Tibial nerve (tissue), 4 donors: ENCODE data around the gene STMND1. TPM values are rescaled to one million over a fixed set of nuclear protein-coding genes. Genes with fewer than 3 reads are reported as not detected.

Experiments used
- DNase-seq, 2 donors: peaks; one replicate each; pipeline ENCODE4 v3.0.0-alpha.2; 2019; ENCODE audit warnings: low spot score in 2 of 2
- H3K27ac ChIP-seq, 4 donors: fragments of 200-600 bp; sonication (generic) in 3 of 4; one replicate each; pipeline ENCODE4 v1.5.1; 2017 to 2019; ENCODE audit warnings: mild to moderate bottlenecking in 1 of 4
- H3K27me3 ChIP-seq, 2 donors: fragments of 200-600 bp; sonication (generic) in 1 of 2; one replicate each; pipeline versions ENCODE4 v1.5.1 to v1.6.0; 2017 to 2019
- H3K36me3 ChIP-seq, 3 donors: fragments of 200-600 bp; sonication (generic); one replicate each; pipeline ENCODE4 v1.5.1; 2018 to 2019
- H3K4me1 ChIP-seq, 4 donors: fragments of 200-600 bp; sonication (generic) in 3 of 4; one replicate each; pipeline ENCODE4 v1.5.1; 2017 to 2019
- H3K4me3 ChIP-seq, 4 donors: fragments of 200-600 bp; sonication (generic) in 3 of 4; one replicate each; pipeline ENCODE4 v1.5.1; 2017 to 2019; ENCODE audit warnings: mild to moderate bottlenecking in 1 of 4, moderate library complexity in 1 of 4
- H3K9me3 ChIP-seq, 4 donors: fragments of 200-600 bp; sonication (generic) in 3 of 4; one replicate each; pipeline ENCODE4 v1.5.1; 2017 to 2019
- EP300 ChIP-seq, 2 donors: sonication (generic); formaldehyde crosslinking; IDR thresholded peaks; one replicate each; pipeline ENCODE4 v1.6.1; 2017; ENCODE audit warnings: antibody characterized with exemption in 2 of 2, mild to moderate bottlenecking in 1 of 2
- POLR2A ChIP-seq, 2 donors: fragments of 450-650 bp; IDR thresholded peaks; one replicate each; pipeline ENCODE4 v1.6.1; 2017; ENCODE audit warnings: antibody characterized with exemption in 2 of 2, mild to moderate bottlenecking in 2 of 2, moderate library complexity in 2 of 2
- WGBS, 2 donors: methylation state at CpG; one replicate each; pipeline ENCODE4 v1.1.5; 2018; 5-methylcytosine and 5-hydroxymethylcytosine counted together
- total RNA-seq, 4 donors: library from RNA; depleted of rRNA; stranded (reverse); fragments of >200 nt; gene quantifications; one replicate each; pipeline ENCODE4 v1.1.0, GENCODE V29; 2016
- TF ChIP-seq, protein P1 (sequence below), 5 experiments: fragments of 200-600 bp in 3 of 5; fragments of 450-650 bp in 2 of 5; sonication (generic) in 3 of 5; IDR thresholded peaks; one replicate each; pipeline ENCODE4 v1.5.1; 2016 to 2019; ENCODE audit warnings: antibody characterized with exemption in 5 of 5, mild to moderate bottlenecking in 3 of 5, moderate library complexity in 2 of 5

STMND1 gene
- total RNA-seq, 4 donors from 2014 or later = not detected

DNA sequence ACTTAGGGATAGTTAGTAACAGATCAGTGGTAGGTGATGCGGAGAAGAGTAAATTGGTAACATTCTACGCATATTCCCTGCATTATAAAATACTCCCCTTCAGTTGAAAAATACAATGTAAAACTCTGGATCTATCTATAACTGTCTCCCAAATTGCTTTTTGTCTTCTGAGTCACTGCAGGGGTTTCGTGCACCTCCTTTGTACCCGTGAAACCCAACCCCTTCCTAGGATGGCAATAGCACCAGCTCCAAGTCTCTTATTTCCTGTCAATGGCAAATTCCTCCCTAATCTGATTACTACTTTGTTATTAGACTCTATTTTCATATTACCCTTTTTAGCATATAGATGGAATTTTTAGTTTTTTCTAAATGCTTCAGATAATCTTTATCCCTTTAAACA, 20.6 kb upstream of the STMND1 start:
- Histone ChIP-seq H3K4me1 (no peaks in the 10 kb centered on the region), H3K4me3 (no peak overlapping the region), H3K27me3 (no peaks in the 10 kb centered on the region), H3K36me3 (no peaks in the 10 kb centered on the region), H3K27ac (no peak overlapping the region), H3K9me3 (peaks cover 0 to 1% (median 0%) of the 10 kb centered on the region in 4 donors)
- 68 to 74% methylated on average over 4 of the region's 4 CpGs for WGBS, 2 donors
- no peak for DNase-seq
- TF ChIP-seq EP300 (IDR thresholded peaks at IDR 0.05) (no peak), POLR2A (IDR thresholded peaks at IDR 0.05) (no peak)
- TF ChIP-seq, protein P1, sequence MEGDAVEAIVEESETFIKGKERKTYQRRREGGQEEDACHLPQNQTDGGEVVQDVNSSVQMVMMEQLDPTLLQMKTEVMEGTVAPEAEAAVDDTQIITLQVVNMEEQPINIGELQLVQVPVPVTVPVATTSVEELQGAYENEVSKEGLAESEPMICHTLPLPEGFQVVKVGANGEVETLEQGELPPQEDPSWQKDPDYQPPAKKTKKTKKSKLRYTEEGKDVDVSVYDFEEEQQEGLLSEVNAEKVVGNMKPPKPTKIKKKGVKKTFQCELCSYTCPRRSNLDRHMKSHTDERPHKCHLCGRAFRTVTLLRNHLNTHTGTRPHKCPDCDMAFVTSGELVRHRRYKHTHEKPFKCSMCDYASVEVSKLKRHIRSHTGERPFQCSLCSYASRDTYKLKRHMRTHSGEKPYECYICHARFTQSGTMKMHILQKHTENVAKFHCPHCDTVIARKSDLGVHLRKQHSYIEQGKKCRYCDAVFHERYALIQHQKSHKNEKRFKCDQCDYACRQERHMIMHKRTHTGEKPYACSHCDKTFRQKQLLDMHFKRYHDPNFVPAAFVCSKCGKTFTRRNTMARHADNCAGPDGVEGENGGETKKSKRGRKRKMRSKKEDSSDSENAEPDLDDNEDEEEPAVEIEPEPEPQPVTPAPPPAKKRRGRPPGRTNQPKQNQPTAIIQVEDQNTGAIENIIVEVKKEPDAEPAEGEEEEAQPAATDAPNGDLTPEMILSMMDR (IDR thresholded peaks at IDR 0.05) = no peak

DNA sequence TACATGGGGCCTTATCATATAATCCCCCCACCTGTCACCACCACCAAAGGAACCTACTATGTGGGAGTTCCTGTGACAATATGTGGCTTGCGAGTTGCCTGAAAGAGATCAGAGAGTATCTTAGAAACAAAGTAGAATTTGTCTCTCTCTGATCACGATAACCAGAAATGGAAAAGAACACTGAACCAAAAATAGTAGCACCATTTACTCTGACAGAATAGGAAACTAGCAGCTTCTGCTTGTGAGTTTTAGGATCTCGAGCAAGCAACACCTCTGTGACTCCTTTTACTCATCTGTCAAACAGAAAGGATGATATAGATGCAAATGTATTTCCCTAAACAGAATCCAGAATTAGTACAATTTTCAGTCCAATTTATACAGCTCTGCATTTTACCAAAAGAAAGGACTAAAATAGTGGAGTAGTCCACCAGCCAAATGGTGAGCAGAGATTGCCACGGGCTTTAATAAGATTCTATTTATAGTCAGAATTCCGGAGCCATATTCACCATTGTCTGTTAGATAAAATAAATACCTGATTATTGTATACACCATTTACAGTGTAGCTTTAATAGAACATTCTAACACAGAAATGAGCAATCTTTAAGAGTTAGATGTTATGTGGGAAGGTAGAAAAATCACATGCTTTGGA, 19.9 kb upstream of the STMND1 start:
- Histone ChIP-seq H3K4me3 (no peak overlapping the region), H3K9me3 (no peaks in the 10 kb centered on the region), H3K27me3 (peaks cover 0 to 4% of the 10 kb centered on the region in 2 donors), H3K36me3 (no peaks in the 10 kb centered on the region), H3K27ac (no peak overlapping the region), H3K4me1 (no peaks in the 10 kb centered on the region)
- TF ChIP-seq, protein P1 (IDR thresholded peaks at IDR 0.05) = no peak
- TF ChIP-seq POLR2A (IDR thresholded peaks at IDR 0.05) = no peak
- TF ChIP-seq EP300 (IDR thresholded peaks at IDR 0.05) = no peak
- no peak for DNase-seq
- WGBS, 2 donors = 64 to 66% methylated on average over 5 of the region's 5 CpGs

DNA sequence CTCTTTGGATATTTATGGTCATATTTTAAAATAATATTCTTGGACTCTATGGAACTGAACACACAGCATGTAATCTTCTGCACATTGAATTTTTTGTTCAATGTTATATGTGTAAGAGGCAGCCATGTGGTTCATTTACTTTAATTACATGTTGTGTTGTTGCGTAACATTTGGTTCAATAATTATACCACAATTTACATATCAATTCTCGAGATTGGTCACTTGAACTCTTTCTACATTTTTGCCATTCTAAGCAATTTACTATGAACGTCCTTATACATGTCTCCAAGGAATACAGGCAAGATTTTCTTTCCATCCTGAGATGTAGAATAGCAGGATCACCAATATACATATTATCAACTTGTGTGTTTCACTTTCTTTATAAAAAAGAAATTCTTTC, 18.5 kb upstream of the STMND1 start:
- TF ChIP-seq, protein P1 (IDR thresholded peaks at IDR 0.05) = no peak
- TF ChIP-seq POLR2A (IDR thresholded peaks at IDR 0.05) = no peak
- no peak for TF ChIP-seq EP300 (IDR thresholded peaks at IDR 0.05)
- Histone ChIP-seq H3K36me3 (no peaks in the 10 kb centered on the region), H3K4me3 (no peak overlapping the region), H3K9me3 (no peaks in the 10 kb centered on the region), H3K27ac (no peak overlapping the region), H3K4me1 (no peaks in the 10 kb centered on the region), H3K27me3 (peaks cover 0 to 4% of the 10 kb centered on the region in 2 donors)
- 81 to 82% methylated on average over 3 of the region's 3 CpGs for WGBS, 2 donors
- DNase-seq = no peak

DNA sequence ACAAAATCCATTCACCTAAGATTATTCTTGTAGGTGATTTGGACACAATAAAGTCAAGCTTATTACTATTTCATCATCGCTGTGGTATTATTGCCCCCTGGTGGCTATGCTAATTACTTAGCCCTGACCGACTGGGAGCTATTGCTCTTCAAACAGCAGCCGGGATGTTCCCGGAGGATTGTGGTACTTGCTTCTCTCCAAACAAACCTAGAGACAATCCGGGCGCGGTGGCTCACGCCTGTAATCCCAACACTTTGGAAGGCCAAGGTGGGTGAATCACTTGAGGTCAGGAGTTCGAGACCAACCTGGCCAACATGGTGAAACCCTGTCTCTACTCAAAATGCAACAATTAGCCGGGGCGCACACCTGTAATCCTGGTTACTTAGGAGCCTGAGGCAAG, 15.4 kb upstream of the STMND1 start:
- peaks cover 0 to 14% (median 0%) of the 10 kb centered on the region in 4 donors for H3K9me3 ChIP-seq

DNA sequence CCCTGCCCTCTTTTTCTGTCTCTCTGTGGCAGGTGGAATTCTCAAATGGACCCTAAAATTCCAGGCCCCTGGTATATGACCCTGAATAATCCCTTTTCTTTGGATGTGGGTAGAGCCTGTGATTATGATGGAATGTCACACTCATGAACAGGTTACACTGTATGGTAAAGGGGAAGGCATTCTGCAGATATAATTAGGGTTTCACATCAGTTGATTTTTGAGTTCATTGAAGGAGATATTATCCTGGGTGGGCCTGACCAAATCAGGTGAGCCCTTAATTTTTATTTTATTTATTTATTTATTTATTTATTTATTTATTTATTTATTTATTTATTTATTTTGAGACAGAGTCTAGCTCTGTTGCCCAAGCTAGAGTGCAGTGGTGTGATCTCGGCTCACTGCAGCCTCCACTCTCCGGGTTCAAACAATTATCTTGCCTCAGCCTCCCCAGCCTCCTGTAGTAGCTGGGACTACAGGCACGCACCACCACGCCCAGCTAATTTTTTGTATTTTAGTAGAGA, 13.7 kb upstream of the STMND1 start:
- no peak for DNase-seq
- TF ChIP-seq POLR2A (IDR thresholded peaks at IDR 0.05) (no peak), EP300 (IDR thresholded peaks at IDR 0.05) (no peak)
- TF ChIP-seq, protein P1 (IDR thresholded peaks at IDR 0.05) = no peak
- WGBS, 2 donors = 97% methylated on average over 4 of the region's 4 CpGs
- Histone ChIP-seq H3K9me3 (peaks cover 0 to 14% (median 0%) of the 10 kb centered on the region in 4 donors), H3K4me1 (no peaks in the 10 kb centered on the region), H3K27ac (no peak overlapping the region), H3K36me3 (no peaks in the 10 kb centered on the region), H3K4me3 (no peak overlapping the region), H3K27me3 (peaks cover 0 to 4% of the 10 kb centered on the region in 2 donors)

More for the DNA sequence above, 15.4 kb upstream of the STMND1 start:
- Histone ChIP-seq H3K27ac (no peak overlapping the region), H3K36me3 (no peaks in the 10 kb centered on the region), H3K4me3 (no peak overlapping the region), H3K4me1 (no peaks in the 10 kb centered on the region), H3K27me3 (peaks cover 0 to 4% of the 10 kb centered on the region in 2 donors)
- WGBS, 2 donors = 38 to 43% methylated on average over 11 of the region's 11 CpGs
- no peak for TF ChIP-seq EP300 (IDR thresholded peaks at IDR 0.05)
- TF ChIP-seq, protein P1 (IDR thresholded peaks at IDR 0.05) = peak; percentile 34 to 61 (median 59)
- peak in 1 of 2 donors; percentile 69 for DNase-seq
